Fibroblast of peridontal ligament (primary cell): ENCODE data around the gene CKMT2.

Source experiments
- DNase-seq: peaks from one replicate; pipeline ENCODE4 v3.0.0-alpha.2; 2010; ENCODE audit errors: extremely low read depth

Gene CKMT2

DNA sequence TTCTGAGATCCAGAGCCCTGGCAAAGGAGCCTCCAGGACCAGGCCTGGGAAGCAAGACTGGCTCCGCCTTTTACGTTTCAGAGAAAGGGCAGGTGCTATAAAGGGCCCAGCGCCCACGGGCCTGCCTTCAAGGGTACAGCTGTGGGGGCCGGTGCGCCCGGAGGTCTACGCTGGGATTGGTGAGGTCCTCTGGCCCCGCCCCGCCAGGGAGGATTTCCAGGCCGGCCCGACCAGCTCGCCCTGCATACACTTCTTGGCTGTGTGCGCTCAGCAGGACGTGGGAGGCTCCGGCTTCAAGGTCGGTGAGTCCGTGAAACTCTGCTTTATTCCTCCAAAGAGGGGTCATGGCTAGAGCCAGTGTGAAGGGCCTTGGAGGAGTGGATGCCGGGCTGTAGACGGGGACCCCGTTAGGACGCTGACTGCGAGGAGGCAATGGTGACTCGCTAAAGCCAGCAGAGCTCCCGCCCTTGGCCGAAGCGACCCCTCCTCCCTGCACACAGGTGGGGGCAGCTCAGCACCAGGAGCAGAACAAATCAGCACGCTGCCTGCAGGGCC is at the start of gene CKMT2:
TSS of gene CKMT2 (plus strand) at position 243 of the 555 bp plus-strand sequence. CDS start 17,811 bp downstream, outside the sequence.
- peak; percentile 13 for DNase-seq

DNA sequence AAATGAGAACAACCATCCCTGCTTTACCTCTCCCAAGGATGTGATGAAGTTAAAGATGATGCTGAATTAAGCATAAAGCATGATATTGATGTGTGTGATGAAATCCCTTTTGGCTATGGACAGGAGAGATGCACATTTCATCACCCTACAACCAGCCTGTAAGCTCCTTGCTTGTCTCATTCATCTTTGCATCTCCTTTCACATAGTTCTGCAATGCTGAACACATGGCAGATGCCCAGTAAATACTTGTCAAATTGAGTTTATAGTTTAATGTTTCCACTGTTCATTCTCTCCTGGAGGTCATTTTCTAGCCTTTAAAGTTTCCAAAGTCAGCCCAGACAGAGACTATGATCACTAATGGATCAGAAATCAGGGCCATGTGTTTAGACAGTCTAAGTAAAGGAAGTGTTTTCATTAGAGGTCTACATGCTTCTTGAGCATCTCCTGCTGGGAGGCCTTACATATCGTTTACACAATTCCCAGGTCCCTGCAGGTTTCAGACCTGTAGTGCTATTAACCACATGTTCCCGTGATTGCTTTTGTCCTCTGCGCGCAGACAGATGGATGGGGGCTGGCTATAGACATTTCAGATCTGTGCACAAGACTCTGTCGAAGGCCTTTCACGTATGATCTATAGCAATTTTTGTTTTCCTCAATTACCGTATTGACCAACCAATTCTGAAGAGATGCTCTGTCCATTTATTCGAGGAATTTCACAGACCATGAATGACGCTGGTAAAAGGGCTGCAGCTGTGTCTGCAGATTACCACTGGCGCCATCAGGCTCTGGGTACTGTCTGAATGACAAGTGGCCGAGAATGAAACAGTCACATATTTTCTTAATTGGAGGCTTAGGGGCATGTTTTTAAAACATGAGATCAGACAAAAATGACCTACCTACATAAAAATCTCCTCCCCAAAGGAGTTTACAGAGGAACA is 49.0 kb upstream of the CKMT2 start:
- DNase-seq: peak; percentile 35

DNA sequence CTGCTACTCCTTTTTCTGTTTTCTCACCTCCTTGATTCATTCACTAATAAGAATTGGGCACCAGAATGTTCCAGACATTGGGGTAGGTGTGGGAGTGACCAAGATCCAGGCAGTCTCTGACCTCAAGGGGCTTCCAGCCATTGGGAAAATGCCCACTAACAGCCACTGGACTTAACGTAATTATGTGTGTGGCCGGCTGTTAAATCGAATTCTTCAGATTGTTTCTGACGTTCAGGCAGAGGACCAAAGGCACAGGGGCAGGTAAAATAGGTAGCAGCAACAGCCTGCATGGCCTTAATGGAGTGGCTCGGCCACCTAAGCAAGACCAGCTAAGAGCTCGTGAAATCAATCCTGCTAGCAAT is 48.4 kb upstream of the CKMT2 start:
- DNase-seq: no peak

GRCh38 chr5:81187885-81188284 is 45.2 kb upstream of the CKMT2 start:
- DNase-seq: no peak

- no peak for DNase-seq
These were observed 44.2 kb upstream of the CKMT2 start for GRCh38 chr5:81188962-81189361.

GRCh38 chr5:81189875-81190498 is 43.1 kb upstream of the CKMT2 start:
- DNase-seq: no peak

- DNase-seq: no peak
These were observed 41.3 kb upstream of the CKMT2 start for GRCh38 chr5:81191726-81192372.

DNA sequence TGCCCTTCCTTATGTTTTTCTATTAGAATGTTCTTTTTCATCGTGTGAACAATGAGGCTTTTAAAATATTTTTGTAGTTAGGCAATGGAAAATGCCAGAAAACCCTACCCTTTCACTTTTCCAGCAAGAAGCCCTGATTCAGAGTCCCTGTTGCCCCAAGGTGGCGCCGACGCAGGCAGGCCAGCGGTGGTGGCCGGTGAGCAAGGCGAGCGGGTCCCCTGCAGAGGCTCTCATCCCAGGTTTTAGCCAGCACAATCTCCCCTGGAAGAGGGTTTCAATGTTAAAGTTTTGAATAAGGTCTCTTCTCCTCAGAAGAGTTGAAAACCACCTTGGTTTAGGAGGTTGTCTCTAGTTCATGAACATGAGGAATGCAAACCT is 40.8 kb upstream of the CKMT2 start:
- peak; percentile 6 for DNase-seq

- peak; percentile 79 for DNase-seq
These were observed 38.3 kb upstream of the CKMT2 start for GRCh38 chr5:81194633-81195334.

GRCh38 chr5:81195335-81195929 is 37.7 kb upstream of the CKMT2 start:
- DNase-seq: no peak

GRCh38 chr5:81202655-81203054 is 30.5 kb upstream of the CKMT2 start:
- DNase-seq: peak; percentile 72

- no peak for DNase-seq
These were observed 29.4 kb upstream of the CKMT2 start for GRCh38 chr5:81203729-81204128.

GRCh38 chr5:81204205-81204604 is 28.9 kb upstream of the CKMT2 start:
- DNase-seq: no peak

GRCh38 chr5:81205058-81205457 is 28.1 kb upstream of the CKMT2 start:
- DNase-seq: no peak

GRCh38 chr5:81207009-81207408 is 26.1 kb upstream of the CKMT2 start:
- DNase-seq: peak; percentile 13

- no peak for DNase-seq
These were observed 24.2 kb upstream of the CKMT2 start for GRCh38 chr5:81208904-81209303.

- DNase-seq: no peak
These were observed 23.7 kb upstream of the CKMT2 start for GRCh38 chr5:81209386-81209785.

GRCh38 chr5:81209869-81210493 is 23.1 kb upstream of the CKMT2 start:
- no peak for DNase-seq

DNA sequence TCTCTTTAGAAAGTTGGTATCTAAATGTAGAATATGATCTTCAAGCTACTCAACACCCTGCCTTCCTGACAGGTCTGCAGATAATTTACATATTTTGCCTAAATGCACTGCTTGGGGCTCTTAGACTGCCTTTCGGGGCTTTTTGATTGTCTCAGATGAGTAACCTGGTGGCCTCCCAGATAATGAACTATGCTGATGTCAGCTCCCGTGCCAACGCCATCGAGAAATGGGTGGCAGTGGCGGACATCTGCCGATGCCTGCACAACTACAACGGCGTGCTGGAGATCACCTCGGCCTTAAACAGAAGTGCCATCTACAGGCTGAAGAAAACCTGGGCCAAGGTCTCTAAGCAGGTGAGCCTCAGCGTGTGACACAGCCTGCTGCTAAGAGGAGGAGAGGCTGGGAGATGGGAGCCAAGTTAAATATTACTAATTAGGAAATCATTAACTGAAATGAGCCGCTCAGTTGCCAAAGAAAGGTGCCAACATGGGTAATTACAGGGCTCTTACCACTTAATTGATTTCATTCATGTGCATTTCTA is 20.8 kb upstream of the CKMT2 start:
- no peak for DNase-seq

GRCh38 chr5:81213070-81213469 is 20.1 kb upstream of the CKMT2 start:
- no peak for DNase-seq

- DNase-seq: no peak
These were observed 18.3 kb upstream of the CKMT2 start for GRCh38 chr5:81214848-81215247.
